GM12878 (cell line): ENCODE results near the gene PIGZ. TPM values are rescaled to one million over a fixed set of nuclear protein-coding genes. Genes with fewer than 3 reads are reported as not detected.

Source experiments
- ATAC-seq: fragments of 200-7000 bp; cut with Tn5 transposase; 3 replicates; pipeline ENCODE4 v1.9.1; 2020; ENCODE audit warnings: mild to moderate bottlenecking, moderate library complexity
- BruUV-seq: library from RNA; stranded (reverse); fragments of 400-500 nt; replicated peaks from 2 replicates; lab custom pipeline; 2021; lab: Mats Ljungman, UMichigan
- CTCF ChIA-PET: fragments of 300-600 bp; sonication (Branson Sonifier 250); formaldehyde crosslinking; extraction: SDS; loops from one replicate; lab custom pipeline; 2021; ENCODE audit warnings: inconsistent platforms; lab: Yijun Ruan, JAX
- POLR2A ChIA-PET: fragments of 350-600 bp; formaldehyde crosslinking; extraction: SDS; loops from one replicate; lab custom pipeline; 2021; ENCODE audit warnings: inconsistent platforms; lab: Charles Lee
- RAD21 ChIA-PET: fragments of 300-600 bp; sonication (Branson Sonifier 250); formaldehyde crosslinking; loops from one replicate; lab custom pipeline; 2023; ENCODE audit warnings: antibody characterized with exemption; ENCODE audit not compliant: unreplicated experiment; lab: Charles Lee
- SMC1A ChIA-PET: fragments of 300-600 bp; sonication (Branson Sonifier 250); formaldehyde crosslinking; loops from one replicate; lab custom pipeline; 2023; ENCODE audit not compliant: unreplicated experiment, uncharacterized antibody; lab: Charles Lee
- DNase-seq: peaks from one replicate; pipeline ENCODE4 v3.0.0-alpha.2; 2011; ENCODE audit warnings: low read depth, low spot score
- FAIRE-seq: peaks from 3 replicates; lab custom pipeline; 2011; peaks lifted over from hg19 to GRCh38; lab: Jason Lieb, UNC
- H2AFZ ChIP-seq: 2 replicates; pipeline ENCODE4 v1.6.0; 2011; ENCODE audit warnings: low read depth, low read length, control low read depth; ENCODE audit not compliant: control insufficient read depth
- H3K27ac ChIP-seq: 2 replicates; pipeline ENCODE4 v1.5.1; 2011; ENCODE audit warnings: control low read depth; ENCODE audit not compliant: control insufficient read depth, insufficient read depth
- H3K27me3 ChIP-seq, 2 experiments: replicated peaks in 1 of 2; 2 replicates each; pipeline versions ENCODE4 v1.6.0 to v1.6.1; 2011; ENCODE audit warnings: low read length in 1 of 2; ENCODE audit not compliant: control insufficient read depth in 2 of 2, insufficient read depth in 2 of 2
- H3K36me3 ChIP-seq, 2 experiments: 2 replicates each; pipeline ENCODE4 v1.5.1; 2011; ENCODE audit warnings: low read length in 1 of 2; ENCODE audit not compliant: control insufficient read depth in 2 of 2, insufficient read depth in 2 of 2
- H3K4me1 ChIP-seq: 2 replicates; pipeline ENCODE4 v1.6.1; 2011; ENCODE audit warnings: mild to moderate bottlenecking, low read length, moderate library complexity, mixed read lengths; ENCODE audit not compliant: control insufficient read depth, insufficient read depth
- H3K4me2 ChIP-seq: 2 replicates; pipeline ENCODE4 v1.6.0; 2011; ENCODE audit warnings: control low read depth; ENCODE audit not compliant: control insufficient read depth, insufficient read depth
- H3K4me3 ChIP-seq: fragments of 200-600 bp; sonication (generic); 2 replicates; pipeline ENCODE4 v1.5.1; 2016
- H3K79me2 ChIP-seq: 2 replicates; pipeline ENCODE4 v1.6.0; 2011; ENCODE audit warnings: low read length; ENCODE audit not compliant: control insufficient read depth, insufficient read depth
- H3K9ac ChIP-seq: 2 replicates; pipeline ENCODE4 v1.8.0; 2011; ENCODE audit warnings: low read length, control low read depth, mixed read lengths; ENCODE audit not compliant: control insufficient read depth, insufficient read depth
- H3K9me3 ChIP-seq: replicated peaks from 3 replicates; pipeline ENCODE4 v1.5.1; 2011; ENCODE audit warnings: mild to moderate bottlenecking, low read length; ENCODE audit not compliant: control insufficient read depth, insufficient read depth
- H4K20me1 ChIP-seq: 2 replicates; pipeline ENCODE4 v1.6.0; 2011; ENCODE audit not compliant: control insufficient read depth, insufficient read depth
- CTCF ChIP-seq, 3 experiments: IDR thresholded peaks in 2 of 3; conservative IDR thresholded peaks in 1 of 3; 2 replicates each; pipeline ENCODE4 v1.5.1; 2011; ENCODE audit warnings: low read depth in 3 of 3, low read length in 3 of 3, mild to moderate bottlenecking in 3 of 3, control low read depth in 2 of 3, moderate library complexity in 2 of 3, inconsistent platforms in 1 of 3, mixed read lengths in 1 of 3; ENCODE audit not compliant: control insufficient read depth in 2 of 3, insufficient read depth in 1 of 3; ENCODE audit errors: extremely low read depth in 1 of 3
- ETV6 ChIP-seq, 2 experiments: fragments of 450-650 bp in 1 of 2; IDR thresholded peaks in 1 of 2; conservative IDR thresholded peaks in 1 of 2; 2 replicates each; pipeline ENCODE4 v1.6.1; 2014; ENCODE audit warnings: antibody characterized with exemption in 1 of 2, borderline replicate concordance in 1 of 2, low read depth in 1 of 2, mild to moderate bottlenecking in 1 of 2, moderate library complexity in 1 of 2
- MAX ChIP-seq: IDR thresholded peaks from 2 replicates; pipeline ENCODE4 v1.6.1; 2012; ENCODE audit warnings: low read depth, low read length, improper control_type of control experiment
- NBN ChIP-seq: fragments of 450-650 bp; IDR thresholded peaks from 2 replicates; pipeline ENCODE4 v1.6.1; 2016
- NFIC ChIP-seq: IDR thresholded peaks from 2 replicates; pipeline ENCODE4 v1.6.1; 2012; ENCODE audit warnings: low read depth, mild to moderate bottlenecking, inconsistent platforms, low read length, moderate library complexity
- PML ChIP-seq: IDR thresholded peaks from 2 replicates; pipeline ENCODE4 v1.6.1; 2012; ENCODE audit warnings: low read length, inconsistent platforms
- TBL1XR1 ChIP-seq: IDR thresholded peaks from 2 replicates; pipeline ENCODE4 v1.6.1; 2012; ENCODE audit warnings: low read depth, low read length, improper control_type of control experiment
- WRNIP1 ChIP-seq: IDR thresholded peaks from 2 replicates; pipeline ENCODE4 v1.6.1; 2011; ENCODE audit warnings: low read depth, low read length, improper control_type of control experiment, borderline replicate concordance
- ZBTB40 ChIP-seq: fragments of 450-650 bp; IDR thresholded peaks from 2 replicates; pipeline ENCODE4 v1.6.1; 2016; ENCODE audit warnings: mild to moderate bottlenecking, moderate library complexity, borderline replicate concordance
- ZSCAN29 ChIP-seq: fragments of 450-650 bp; IDR thresholded peaks from 2 replicates; pipeline ENCODE4 v1.6.1; 2017; ENCODE audit warnings: mild to moderate bottlenecking, moderate library complexity
- WGBS: methylation state at CpG from one replicate; pipeline ENCODE4 v1.1.6; 2016; ENCODE audit warnings: low lambda C conversion rate; ENCODE audit not compliant: insufficient replicate concordance, insufficient coverage; ENCODE audit errors: missing lambda C conversion rate; 5-methylcytosine and 5-hydroxymethylcytosine counted together
- in situ Hi-C: fragments of 300-500 bp; cut with MboI; formaldehyde crosslinking; loops from 9 replicates; pipeline ENCODE4 v1.14.3; 2018; ENCODE audit warnings: mixed read lengths
- intact Hi-C: fragments of 100-400 bp; cut with micrococcal nuclease; formaldehyde crosslinking; loops from one replicate; pipeline ENCODE4 v1.14.2; 2022; ENCODE audit not compliant: unreplicated experiment
- polyA plus RNA-seq, 11 experiments: library from polyadenylated mRNA; depleted of rRNA in 4 of 11; unstranded in 6 of 11; stranded (reverse) in 5 of 11; fragments of >200 nt; fragmentation: Nextera tagmentation in 4 of 11; fragmentation: Illumina TruSeq in 1 of 11; extraction: Ambion mirVana in 4 of 11; extraction: Trizol in 1 of 11; gene quantifications; 1 replicate in 1 of 11; 2 replicates in 10 of 11; pipeline versions ENCODE4 v1.2.1 to v1.2.3, GENCODE V29; 2011 to 2016; ENCODE audit warnings: inconsistent platforms in 2 of 11, missing spikeins in 2 of 11, low read depth in 1 of 11
- total RNA-seq, 4 experiments: library from RNA; depleted of rRNA in 3 of 4; stranded (reverse); fragments of >200 nt in 3 of 4; fragmentation: Illumina TruSeq in 1 of 4; extraction: Trizol in 1 of 4; gene quantifications; 2 replicates each; pipeline versions ENCODE4 v1.2.1 to v1.2.3, GENCODE V29; 2013 to 2021

PIGZ gene
- total and polyA plus RNA-seq, 10 of the 15 experiments (the other 5 are each of a cell fraction or from before 2014, with no cell fraction given): 0.06 to 1.2 (median 0.64) TPM

GRCh38 chr3:197008436-197009209 lies 40.0 kb upstream of the PIGZ start:
- POLR2A ChIA-PET: interaction anchor here (0.6 to 1.1 kb wide), 3 partner anchors 9 to 45 kb away, joined by 3 to 4 read pairs (median 3); no protein-coding TSS in a partner anchor
- no peak for ATAC-seq
- SMC1A ChIA-PET: no interaction called here
- Histone ChIP-seq H3K4me3 (no peak overlapping the region), H3K79me2 (no peaks in the 10 kb centered on the region), H3K27ac (no peak overlapping the region), H4K20me1 (no peaks in the 10 kb centered on the region), H3K4me1 (peaks cover 5% of the 10 kb centered on the region), H3K4me2 (no peak overlapping the region), H3K9ac (no peak overlapping the region), H2AFZ (no peak overlapping the region), H3K36me3 (no peaks in the 10 kb centered on the region), H3K27me3 (no peaks in the 10 kb centered on the region), H3K9me3 (no peaks in the 10 kb centered on the region)
- no TSS peak for BruUV-seq
- CTCF ChIA-PET: interaction anchor here (0.9 kb wide), 1 partner anchor 23 kb away, joined by 3 read pairs; no protein-coding TSS in a partner anchor
- 83% methylated on average over 22 of the region's 27 CpGs for WGBS
- FAIRE-seq: no peak
- RAD21 ChIA-PET: interaction anchor here (1.4 kb wide), 1 partner anchor 14 kb away, joined by 6 read pairs; no protein-coding TSS in a partner anchor
- in situ Hi-C loops: no loop called here
- TF ChIP-seq ETV6 (conservative IDR thresholded peaks at IDR 0.05 in 1 of 2, IDR thresholded peaks at IDR 0.05 in 1 of 2; ENCODE audit: borderline replicate concordance in 1 of 2, low read depth in 1 of 2) (no peak), NFIC (no peak), ZSCAN29 (no peak), TBL1XR1 (no peak), MAX (no peak), ZBTB40 (no peak), PML (no peak), WRNIP1 (no peak), CTCF (IDR thresholded peaks at IDR 0.05 in 2 of 3, conservative IDR thresholded peaks at IDR 0.05 in 1 of 3; ENCODE audit: control insufficient read depth in 2 of 3, extremely low read depth in 1 of 3, insufficient read depth in 1 of 3, low read depth in 3 of 3, low read length in 3 of 3) (no peak), NBN (no peak)
- DNase-seq: no peak
- intact Hi-C loops: no loop called here
